ENCODE measurements around the gene NSMF.

NSMF gene

GRCh38 chr9:137445930-137446431, 13.2 kb downstream of the NSMF start:
- no peak for FAIRE-seq

GRCh38 chr9:137445275-137445807, 13.8 kb downstream of the NSMF start:
- FAIRE-seq = no peak

- no peak for FAIRE-seq
Observed at GRCh38 chr9:137444106-137444790, 14.9 kb downstream of the NSMF start.

- no peak for FAIRE-seq
Observed at GRCh38 chr9:137441935-137442321, 17.2 kb downstream of the NSMF start.

GRCh38 chr9:137441289-137441934, 17.7 kb downstream of the NSMF start, which contains the start of gene ENTPD8:
TSS of gene ENTPD8 (minus strand) at chr9:137441357. CDS start at chr9:137438285, 3,072 bp downstream.
- FAIRE-seq = no peak

- no peak for FAIRE-seq
Observed at GRCh38 chr9:137439158-137439714, 19.9 kb downstream of the NSMF start.

GRCh38 chr9:137438591-137439157, 20.5 kb downstream of the NSMF start:
- no peak for FAIRE-seq

- no peak for FAIRE-seq
Observed at GRCh38 chr9:137437691-137438590, 21.2 kb downstream of the NSMF start.

GRCh38 chr9:137436761-137437600, 22.2 kb downstream of the NSMF start:
- FAIRE-seq = no peak

GRCh38 chr9:137435980-137436760, 23.0 kb downstream of the NSMF start:
- no peak for FAIRE-seq

- FAIRE-seq = no peak
Observed at GRCh38 chr9:137435381-137435891, 23.7 kb downstream of the NSMF start.

- FAIRE-seq = no peak
Observed at GRCh38 chr9:137434498-137435380, 24.4 kb downstream of the NSMF start.

- no peak for FAIRE-seq
Observed at GRCh38 chr9:137433916-137434431, 25.2 kb downstream of the NSMF start.

GRCh38 chr9:137433349-137433915, 25.7 kb downstream of the NSMF start:
- FAIRE-seq = no peak

- no peak for FAIRE-seq
Observed at GRCh38 chr9:137432687-137433348, 26.3 kb downstream of the NSMF start.

GRCh38 chr9:137431416-137431931, 27.7 kb downstream of the NSMF start:
- no peak for FAIRE-seq

GRCh38 chr9:137430723-137431415, 28.3 kb downstream of the NSMF start:
- FAIRE-seq = no peak

All from islet of Langerhans (tissue), 1 donor.